Adrenal gland (tissue), 5 donors: ENCODE data around the gene FHAD1.

Source experiments
- POLR2A ChIP-seq, 2 donors: fragments of 450-650 bp; IDR thresholded peaks; one replicate each; pipeline ENCODE4 v1.6.1; 2017; ENCODE audit warnings: antibody characterized with exemption in 2 of 2, mild to moderate bottlenecking in 2 of 2, moderate library complexity in 1 of 2
- TF ChIP-seq, protein P1 (sequence below), 6 experiments: fragments of 450-650 bp in 4 of 6; fragments of 200-600 bp in 2 of 6; sonication (generic) in 1 of 6; IDR thresholded peaks; 1 replicate in 5 of 6; 2 replicates in 1 of 6; pipeline versions ENCODE4 v1.5.1 to v1.8.0; 2016 to 2021; ENCODE audit warnings: antibody characterized with exemption in 6 of 6, mild to moderate bottlenecking in 2 of 6, moderate library complexity in 1 of 6
- donor health status: DM: no; HTN: no; CAD: no.

- TF ChIP-seq, protein P1, sequence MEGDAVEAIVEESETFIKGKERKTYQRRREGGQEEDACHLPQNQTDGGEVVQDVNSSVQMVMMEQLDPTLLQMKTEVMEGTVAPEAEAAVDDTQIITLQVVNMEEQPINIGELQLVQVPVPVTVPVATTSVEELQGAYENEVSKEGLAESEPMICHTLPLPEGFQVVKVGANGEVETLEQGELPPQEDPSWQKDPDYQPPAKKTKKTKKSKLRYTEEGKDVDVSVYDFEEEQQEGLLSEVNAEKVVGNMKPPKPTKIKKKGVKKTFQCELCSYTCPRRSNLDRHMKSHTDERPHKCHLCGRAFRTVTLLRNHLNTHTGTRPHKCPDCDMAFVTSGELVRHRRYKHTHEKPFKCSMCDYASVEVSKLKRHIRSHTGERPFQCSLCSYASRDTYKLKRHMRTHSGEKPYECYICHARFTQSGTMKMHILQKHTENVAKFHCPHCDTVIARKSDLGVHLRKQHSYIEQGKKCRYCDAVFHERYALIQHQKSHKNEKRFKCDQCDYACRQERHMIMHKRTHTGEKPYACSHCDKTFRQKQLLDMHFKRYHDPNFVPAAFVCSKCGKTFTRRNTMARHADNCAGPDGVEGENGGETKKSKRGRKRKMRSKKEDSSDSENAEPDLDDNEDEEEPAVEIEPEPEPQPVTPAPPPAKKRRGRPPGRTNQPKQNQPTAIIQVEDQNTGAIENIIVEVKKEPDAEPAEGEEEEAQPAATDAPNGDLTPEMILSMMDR (IDR thresholded peaks at IDR 0.05): no peak
- TF ChIP-seq POLR2A (IDR thresholded peaks at IDR 0.05): no peak
These were observed 155.9 kb downstream of the FHAD1 start for GRCh38 chr1:15402809-15403450.
